B cell (primary cell): ENCODE measurements around the gene SLC6A12. TPM values are rescaled to one million over a fixed set of nuclear protein-coding genes. Genes with fewer than 3 reads are reported as not detected.

Experiments used
- ATAC-seq: fragments of 200-7000 bp; cut with Tn5 transposase; one replicate; pipeline ENCODE4 v1.10.0; 2021; ENCODE audit warnings: low read depth, mild to moderate bottlenecking, moderate number of reproducible peaks, moderate library complexity
- CTCF ChIA-PET: fragments of 350-600 bp; sonication (Branson Sonifier 250); formaldehyde crosslinking; loops from one replicate; lab custom pipeline; 2021; ENCODE audit warnings: antibody characterized with exemption, inconsistent platforms; lab: Charles Lee
- POLR2A ChIA-PET: fragments of 350-600 bp; sonication (Branson Sonifier 250); formaldehyde crosslinking; loops from one replicate; lab custom pipeline; 2021; ENCODE audit warnings: antibody characterized with exemption; lab: Charles Lee
- DNase-seq: peaks from one replicate; pipeline ENCODE4 v3.0.0; 2013
- H2AFZ ChIP-seq: 2 replicates; pipeline ENCODE4 v1.6.1; 2012; ENCODE audit warnings: mild to moderate bottlenecking, low read depth, low read length; ENCODE audit not compliant: insufficient read depth, poor library complexity, severe bottlenecking
- H3K27ac ChIP-seq, 2 donors: 1 replicate in 1 of 2; 2 replicates in 1 of 2; pipeline ENCODE4 v1.5.1; 2012 to 2013; ENCODE audit warnings: low read length in 2 of 2, mild to moderate bottlenecking in 2 of 2, moderate library complexity in 1 of 2
- H3K27me3 ChIP-seq, 4 experiments: fragments of 200-600 bp in 1 of 4; sonication (generic) in 1 of 4; replicated peaks in 1 of 4; 1 replicate in 2 of 4; 2 replicates in 2 of 4; pipeline versions ENCODE4 v1.6.1 to v1.7.0; 2013 to 2016; ENCODE audit warnings: low read length in 3 of 4, mild to moderate bottlenecking in 2 of 4, mixed read lengths in 1 of 4, moderate library complexity in 1 of 4; ENCODE audit not compliant: insufficient read depth in 4 of 4, control insufficient read depth in 3 of 4; ENCODE audit errors: control extremely low read depth in 1 of 4
- H3K36me3 ChIP-seq, 2 experiments: replicated peaks in 1 of 2; 1 replicate in 1 of 2; 2 replicates in 1 of 2; pipeline versions ENCODE4 v1.6.1 to v1.7.1; 2013; ENCODE audit warnings: low read length in 1 of 2; ENCODE audit not compliant: insufficient read depth in 2 of 2, control insufficient read depth in 1 of 2; ENCODE audit errors: control extremely low read depth in 1 of 2, extremely low read depth in 1 of 2
- H3K4me1 ChIP-seq, 2 donors: fragments of 200-600 bp in 1 of 2; sonication (generic) in 1 of 2; 1 replicate in 1 of 2; 2 replicates in 1 of 2; pipeline versions ENCODE4 v1.5.1 to v1.6.1; 2013 to 2017; ENCODE audit warnings: low read length in 2 of 2; ENCODE audit not compliant: control insufficient read depth in 2 of 2, insufficient read depth in 2 of 2
- H3K4me2 ChIP-seq: replicated peaks from 2 replicates; pipeline ENCODE3; 2012; ENCODE audit warnings: mild to moderate bottlenecking, low read depth, low read length; ENCODE audit not compliant: poor library complexity, severe bottlenecking
- H3K4me3 ChIP-seq, 5 experiments: fragments of 200-600 bp in 1 of 5; sonication (generic) in 1 of 5; 1 replicate in 3 of 5; 2 replicates in 2 of 5; pipeline versions ENCODE4 v1.5.1 to v1.7.0; 2011 to 2016; ENCODE audit warnings: low read length in 4 of 5, mild to moderate bottlenecking in 4 of 5, low read depth in 2 of 5, control low read depth in 1 of 5, moderate library complexity in 1 of 5; ENCODE audit not compliant: insufficient read depth in 1 of 5; ENCODE audit errors: control extremely low read depth in 1 of 5, extremely low read depth in 1 of 5
- H3K79me2 ChIP-seq: fragments of 200-600 bp; sonication (generic); one replicate; pipeline ENCODE4 v1.6.0; 2016; ENCODE audit warnings: low read length; ENCODE audit not compliant: control insufficient read depth, insufficient read depth
- H3K9ac ChIP-seq: fragments of 200-600 bp; sonication (generic); 2 replicates; pipeline ENCODE4 v1.6.1; 2017; ENCODE audit warnings: mild to moderate bottlenecking, low read length, moderate library complexity
- H3K9me3 ChIP-seq, 3 donors: one replicate each; pipeline versions ENCODE4 v1.6.1 to v1.7.1; 2013; ENCODE audit warnings: low read length in 2 of 3; ENCODE audit not compliant: control insufficient read depth in 2 of 3, insufficient read depth in 1 of 3; ENCODE audit errors: control extremely low read depth in 1 of 3
- H4K20me1 ChIP-seq: 2 replicates; pipeline ENCODE4 v1.6.0; 2012; ENCODE audit warnings: mild to moderate bottlenecking, low read length; ENCODE audit not compliant: insufficient read depth, control insufficient read depth, poor library complexity, severe bottlenecking
- H3K27ac Mint-ChIP-seq: one replicate; pipeline ENCODE4 v1.8.0; 2021; ENCODE audit warnings: mixed read lengths
- H3K27me3 Mint-ChIP-seq: one replicate; pipeline ENCODE4 v1.8.0; 2021; ENCODE audit warnings: mixed read lengths
- H3K4me1 Mint-ChIP-seq: one replicate; pipeline ENCODE4 v1.8.0; 2021; ENCODE audit warnings: mixed read lengths
- H3K4me3 Mint-ChIP-seq: one replicate; pipeline ENCODE4 v1.8.0; 2021; ENCODE audit warnings: mixed read lengths
- H3K9me3 Mint-ChIP-seq: one replicate; pipeline ENCODE4 v1.8.0; 2022; ENCODE audit warnings: mixed read lengths; ENCODE audit not compliant: insufficient read depth
- EZH2 ChIP-seq: IDR thresholded peaks from 2 replicates; pipeline ENCODE4 v1.6.1; 2012; ENCODE audit warnings: borderline replicate concordance, low read depth, mild to moderate bottlenecking, moderate library complexity, low read length; ENCODE audit not compliant: insufficient read depth, poor library complexity, severe bottlenecking
- WGBS: methylation state at CpG from one replicate; pipeline ENCODE4 v1.1.5; 2013; ENCODE audit warnings: missing lambda C conversion rate; ENCODE audit not compliant: insufficient coverage; 5-methylcytosine and 5-hydroxymethylcytosine counted together
- intact Hi-C: fragments of 100-400 bp; cut with micrococcal nuclease; formaldehyde crosslinking; loops from one replicate; pipeline ENCODE4 v1.10.0; 2022
- polyA plus RNA-seq: library from polyadenylated mRNA; depleted of rRNA; stranded (reverse); fragments of >200 nt; gene quantifications from 2 replicates; pipeline ENCODE4 v1.2.3, GENCODE V29; 2012
- total RNA-seq, 2 donors: library from RNA; stranded (reverse); fragments of 120-200 nt in 1 of 2; gene quantifications; 1 replicate in 1 of 2; 2 replicates in 1 of 2; pipeline versions ENCODE4 v1.2.3 to v1.2.4, GENCODE V29; 2013 to 2022
- TF ChIP-seq, protein P1 (sequence below): fragments of 200-600 bp; IDR thresholded peaks from one replicate; pipeline ENCODE4 v1.8.0; 2022; ENCODE audit warnings: antibody characterized with exemption, mild to moderate bottlenecking

SLC6A12 gene
- total and polyA plus RNA-seq, 2 donors (not counting 1 experiment from before 2014, with no cell fraction given): 0.06 TPM; not detected in 1

DNA sequence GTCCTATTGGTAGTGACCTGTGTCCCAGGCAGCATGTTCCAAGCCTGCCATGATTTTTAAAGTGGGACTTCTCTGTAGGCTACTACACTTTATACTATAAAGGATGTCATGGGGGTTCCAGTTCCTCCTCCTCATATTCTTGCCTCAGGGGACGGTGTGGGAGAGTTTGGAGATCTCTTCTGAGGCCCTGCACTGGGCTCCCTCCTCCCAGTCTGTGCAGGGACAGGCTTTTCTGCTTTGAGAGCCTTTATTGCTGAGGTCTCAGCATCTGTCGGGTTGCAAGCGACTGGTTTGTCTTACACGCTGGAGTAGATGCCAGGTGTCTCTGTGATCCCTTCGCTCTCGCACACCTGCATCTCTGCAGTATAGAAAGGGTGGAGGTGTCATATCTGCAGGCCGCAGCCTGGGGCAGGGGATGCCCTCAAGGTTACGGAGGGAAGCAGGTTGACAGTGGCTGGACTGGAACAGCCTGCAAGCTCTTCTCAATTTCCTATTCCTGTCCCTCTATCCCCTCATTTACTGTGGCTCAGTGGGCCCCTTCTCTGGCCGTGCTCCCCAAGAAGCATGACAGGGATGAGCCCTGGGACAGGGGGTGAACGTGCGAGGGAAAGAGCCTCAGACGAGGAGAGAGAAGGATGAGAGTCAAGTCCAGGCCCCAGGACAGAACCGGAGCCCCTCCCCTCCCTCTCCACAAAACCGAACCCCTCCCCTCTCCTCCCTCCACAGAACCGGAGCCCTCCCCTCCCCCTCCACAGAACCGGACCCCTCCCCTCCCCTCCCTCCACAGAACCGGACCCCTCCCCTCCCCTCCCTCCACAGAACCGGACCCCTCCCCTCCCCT, 51.3 kb downstream of the SLC6A12 start:
- no peak overlapping the region for H3K4me2 ChIP-seq
- ATAC-seq: no peak
- H3K36me3 ChIP-seq: no peaks in the 10 kb centered on the region
- H3K79me2 ChIP-seq: no peaks in the 10 kb centered on the region
- H3K9me3 ChIP-seq: peaks cover 0 to 2% (median 0%) of the 10 kb centered on the region in 3 donors
- no peak overlapping the region for H3K27ac Mint-ChIP-seq
- DNase-seq: no peak
- no peak overlapping the region for H2AFZ ChIP-seq
- intact Hi-C loops: no loop called here
- no peak overlapping the region for H3K9ac ChIP-seq
- peaks cover 8% of the 10 kb centered on the region for H3K27me3 Mint-ChIP-seq
- no peaks in the 10 kb centered on the region for H3K4me1 Mint-ChIP-seq
- WGBS: 86% methylated on average over 11 of the region's 18 CpGs
- peaks cover 2% of the 10 kb centered on the region for H3K9me3 Mint-ChIP-seq
- no peak overlapping the region for H3K27ac ChIP-seq
- H3K27me3 ChIP-seq: no peaks in the 10 kb centered on the region
- no peaks in the 10 kb centered on the region for H4K20me1 ChIP-seq
- CTCF ChIA-PET: no interaction called here
- H3K4me3 Mint-ChIP-seq: no peak overlapping the region
- POLR2A ChIA-PET: no interaction called here
- TF ChIP-seq, protein P1, sequence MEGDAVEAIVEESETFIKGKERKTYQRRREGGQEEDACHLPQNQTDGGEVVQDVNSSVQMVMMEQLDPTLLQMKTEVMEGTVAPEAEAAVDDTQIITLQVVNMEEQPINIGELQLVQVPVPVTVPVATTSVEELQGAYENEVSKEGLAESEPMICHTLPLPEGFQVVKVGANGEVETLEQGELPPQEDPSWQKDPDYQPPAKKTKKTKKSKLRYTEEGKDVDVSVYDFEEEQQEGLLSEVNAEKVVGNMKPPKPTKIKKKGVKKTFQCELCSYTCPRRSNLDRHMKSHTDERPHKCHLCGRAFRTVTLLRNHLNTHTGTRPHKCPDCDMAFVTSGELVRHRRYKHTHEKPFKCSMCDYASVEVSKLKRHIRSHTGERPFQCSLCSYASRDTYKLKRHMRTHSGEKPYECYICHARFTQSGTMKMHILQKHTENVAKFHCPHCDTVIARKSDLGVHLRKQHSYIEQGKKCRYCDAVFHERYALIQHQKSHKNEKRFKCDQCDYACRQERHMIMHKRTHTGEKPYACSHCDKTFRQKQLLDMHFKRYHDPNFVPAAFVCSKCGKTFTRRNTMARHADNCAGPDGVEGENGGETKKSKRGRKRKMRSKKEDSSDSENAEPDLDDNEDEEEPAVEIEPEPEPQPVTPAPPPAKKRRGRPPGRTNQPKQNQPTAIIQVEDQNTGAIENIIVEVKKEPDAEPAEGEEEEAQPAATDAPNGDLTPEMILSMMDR: no peak
- TF ChIP-seq EZH2: no peak
- no peak overlapping the region for H3K4me3 ChIP-seq
- H3K4me1 ChIP-seq: no peaks in the 10 kb centered on the region

DNA sequence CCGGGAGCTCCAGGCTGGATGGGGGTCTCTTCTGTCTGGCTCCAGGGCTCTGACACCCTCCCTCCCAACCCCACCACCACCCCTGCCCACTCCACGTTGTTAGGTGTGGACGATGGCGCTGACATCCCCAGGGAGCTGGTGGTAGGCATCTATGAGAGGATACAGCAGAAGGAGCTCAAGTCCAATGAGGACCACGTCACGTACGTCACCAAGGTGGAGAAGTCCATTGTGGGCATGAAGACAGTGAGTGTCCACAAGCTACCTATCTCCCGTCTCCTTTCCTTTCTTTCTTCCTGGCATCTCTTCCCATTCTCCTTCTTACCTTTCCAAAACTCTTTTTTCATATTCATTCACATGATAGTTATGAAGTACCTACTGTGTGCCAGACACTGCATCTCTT, 52.1 kb downstream of the SLC6A12 start:
- Histone ChIP-seq H2AFZ (no peak overlapping the region), H3K4me3 (no peak overlapping the region), H4K20me1 (no peaks in the 10 kb centered on the region), H3K36me3 (no peaks in the 10 kb centered on the region), H3K9me3 (peaks cover 0 to 4% (median 0%) of the 10 kb centered on the region in 3 donors), H3K4me1 (no peaks in the 10 kb centered on the region), H3K79me2 (no peaks in the 10 kb centered on the region), H3K27me3 (no peaks in the 10 kb centered on the region), H3K9ac (no peak overlapping the region), H3K27ac (no peak overlapping the region), H3K4me2 (no peak overlapping the region)
- no peak overlapping the region for H3K27ac Mint-ChIP-seq
- no peak overlapping the region for H3K4me3 Mint-ChIP-seq
- no peak for TF ChIP-seq EZH2
- TF ChIP-seq, protein P1: no peak
- ChIA-PET POLR2A (no interaction called here), CTCF (no interaction called here)
- H3K27me3 Mint-ChIP-seq: peaks cover 4% of the 10 kb centered on the region
- no peaks in the 10 kb centered on the region for H3K4me1 Mint-ChIP-seq
- no peak for DNase-seq
- peaks cover 2% of the 10 kb centered on the region for H3K9me3 Mint-ChIP-seq
- ATAC-seq: no peak
- intact Hi-C loops: no loop called here
- WGBS: no CpG with 5 or more reads among the region's 8 CpGs
